HG03095 (cell line): Measurements from ENCODE around the gene DLG4.
"Not testable (repeated sequence)": the region's sequence is repeated elsewhere in the genome, so short reads cannot be mapped to it uniquely, and the experiment has no call there.

Experiments used
- ATAC-seq: cut with Tn5 transposase; IDR thresholded peaks from one replicate; pipeline ENCODE4 v1.9.1; 2021; ENCODE audit warnings: moderate library complexity; ENCODE audit not compliant: unreplicated experiment

Gene DLG4

DNA sequence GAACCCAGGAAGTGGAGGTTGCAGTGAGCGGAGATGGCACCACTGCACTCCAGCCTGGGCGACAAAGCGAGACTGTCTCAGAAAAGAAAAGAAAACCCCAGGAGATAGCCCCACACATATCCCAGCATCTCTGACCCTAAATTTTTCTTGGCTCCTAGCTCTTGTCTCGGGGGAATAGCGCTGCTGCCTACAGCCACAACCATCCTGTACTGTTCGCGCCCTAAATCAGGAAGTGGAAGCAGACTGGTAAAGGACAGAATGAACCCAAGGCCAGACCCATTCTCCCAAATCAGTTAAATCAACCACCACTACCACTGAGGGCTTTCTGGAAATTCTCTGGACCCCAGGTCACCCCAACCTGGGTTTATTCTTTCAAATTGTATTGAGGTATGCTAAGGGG is 30.2 kb upstream of the DLG4 start:
- no peak for ATAC-seq

DNA sequence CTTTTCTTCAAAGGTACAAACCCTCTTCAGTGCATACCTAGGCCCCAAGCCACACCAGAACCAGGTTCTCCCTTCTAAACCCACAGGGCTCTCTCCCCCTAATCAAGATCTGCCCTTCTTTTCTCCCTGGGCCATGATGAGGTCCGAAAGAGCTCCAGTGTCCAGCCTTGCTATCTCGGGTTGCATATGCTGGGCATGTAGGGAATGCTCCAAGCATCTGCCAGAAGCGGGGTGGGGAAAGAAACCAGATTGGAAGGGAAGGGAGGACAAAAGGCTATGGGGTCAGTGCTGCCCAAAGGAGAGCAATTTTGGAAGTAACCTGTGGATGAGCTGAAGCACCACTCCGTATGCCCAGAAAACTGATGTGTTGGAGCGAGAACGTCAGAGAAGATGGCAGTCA is 29.6 kb upstream of the DLG4 start:
- ATAC-seq, result no peak

DNA sequence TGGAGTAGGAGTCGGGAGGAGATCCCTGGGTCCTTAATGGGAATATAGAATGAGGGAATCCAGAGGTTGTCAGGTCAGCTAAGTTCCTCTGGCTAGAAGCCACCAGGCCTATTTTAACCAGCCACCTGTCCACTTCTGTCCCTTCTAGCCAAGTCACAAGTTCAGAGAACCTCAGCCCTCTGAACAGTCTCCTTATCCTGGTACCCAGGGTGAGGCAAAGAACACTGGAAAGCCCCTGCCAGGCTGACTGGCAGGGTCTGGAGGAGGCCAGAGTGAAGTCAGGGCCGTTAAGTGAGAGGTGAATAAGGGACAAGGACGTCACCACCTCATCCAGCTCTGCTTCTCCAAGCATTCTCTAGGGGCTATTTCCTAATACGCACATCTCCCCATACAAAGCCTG is 29.2 kb upstream of the DLG4 start:
- no peak for ATAC-seq

DNA sequence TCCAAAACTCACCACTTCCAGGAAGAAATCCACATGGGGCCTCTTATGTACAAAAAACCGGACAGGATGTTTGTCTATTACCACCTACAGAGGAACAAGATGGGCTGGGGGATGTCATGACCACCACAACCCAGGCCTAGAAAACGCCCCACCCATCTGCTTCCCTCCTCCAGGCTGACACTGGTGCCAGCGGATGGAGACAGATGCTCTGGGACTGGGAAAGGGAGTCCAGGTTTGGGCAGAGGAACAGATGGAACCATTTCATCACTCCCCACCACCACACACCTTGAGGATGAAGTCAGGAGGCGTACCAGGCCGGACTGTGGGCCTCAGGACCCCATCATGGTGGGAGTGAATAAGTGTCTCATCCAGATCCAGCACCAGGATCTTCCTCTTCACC is 27.1 kb upstream of the DLG4 start:
- no peak for ATAC-seq

DNA sequence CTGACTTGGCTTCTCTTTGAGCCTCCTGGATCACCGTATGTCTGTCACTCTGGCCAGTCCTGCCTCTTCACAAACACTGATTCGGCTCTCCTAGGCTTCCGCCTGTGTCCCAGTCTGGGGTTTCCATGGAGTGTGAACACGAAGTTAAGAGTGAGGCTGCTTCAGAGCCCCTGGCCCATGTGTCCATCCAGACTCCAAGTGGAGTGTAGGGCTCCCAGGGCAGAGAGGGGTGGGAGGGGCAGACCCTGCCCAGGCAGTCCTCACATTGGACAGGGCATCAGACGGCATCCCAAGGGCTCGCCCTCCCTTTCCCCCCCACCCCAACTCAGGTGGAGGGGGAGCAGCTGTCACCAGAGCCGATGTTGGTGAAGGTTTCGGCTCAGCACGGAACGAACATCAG is 24.2 kb upstream of the DLG4 start:
- ATAC-seq, result not testable (repeated sequence)

- ATAC-seq, result no peak
Measured at GRCh38 chr17:7243453-7243729, 23.8 kb upstream of the DLG4 start.

DNA sequence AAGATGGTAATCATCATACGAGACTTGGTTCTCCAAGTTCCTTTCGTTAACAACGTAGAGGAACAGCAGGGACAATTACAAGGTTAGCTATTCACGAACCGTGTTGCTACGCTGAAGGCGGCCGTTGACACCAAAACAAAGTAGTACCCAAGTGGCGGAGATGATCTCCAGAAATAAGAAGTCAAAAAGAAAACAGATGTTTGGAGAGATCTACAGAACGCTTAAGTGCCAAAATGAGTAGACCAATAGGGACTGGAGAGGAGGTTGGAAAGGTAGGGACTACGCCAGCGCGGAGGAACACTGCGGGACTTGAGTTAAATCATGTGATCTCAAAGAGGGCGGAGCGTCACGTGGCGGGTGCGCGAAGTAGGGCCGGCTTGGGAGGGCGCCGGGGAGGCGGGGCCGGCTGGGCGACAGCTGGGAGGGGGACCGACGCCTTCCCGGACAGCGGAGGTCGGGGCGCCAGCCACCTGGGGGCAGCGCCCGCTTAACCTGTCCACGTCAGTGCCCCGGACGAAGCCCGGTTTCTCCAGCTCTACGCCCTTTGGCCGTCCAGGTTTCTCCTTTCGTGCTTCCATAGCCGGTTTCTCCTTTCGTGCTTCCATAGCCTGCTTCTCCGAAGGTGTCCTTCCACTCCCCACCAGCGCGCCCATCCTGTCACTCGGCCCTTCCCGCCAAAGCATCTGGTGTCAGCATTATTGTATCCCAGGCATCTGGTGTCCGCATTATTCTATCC is 23.2 kb upstream of the DLG4 start:
- ATAC-seq, result no peak

- ATAC-seq, result no peak
Measured at GRCh38 chr17:7241783-7242716, 22.4 kb upstream of the DLG4 start, which contains the start of gene GABARAP. Gene GABARAP, minus strand, starts transcription at chr17:7242449. Its CDS starts 119 bp downstream, at chr17:7242330.

DNA sequence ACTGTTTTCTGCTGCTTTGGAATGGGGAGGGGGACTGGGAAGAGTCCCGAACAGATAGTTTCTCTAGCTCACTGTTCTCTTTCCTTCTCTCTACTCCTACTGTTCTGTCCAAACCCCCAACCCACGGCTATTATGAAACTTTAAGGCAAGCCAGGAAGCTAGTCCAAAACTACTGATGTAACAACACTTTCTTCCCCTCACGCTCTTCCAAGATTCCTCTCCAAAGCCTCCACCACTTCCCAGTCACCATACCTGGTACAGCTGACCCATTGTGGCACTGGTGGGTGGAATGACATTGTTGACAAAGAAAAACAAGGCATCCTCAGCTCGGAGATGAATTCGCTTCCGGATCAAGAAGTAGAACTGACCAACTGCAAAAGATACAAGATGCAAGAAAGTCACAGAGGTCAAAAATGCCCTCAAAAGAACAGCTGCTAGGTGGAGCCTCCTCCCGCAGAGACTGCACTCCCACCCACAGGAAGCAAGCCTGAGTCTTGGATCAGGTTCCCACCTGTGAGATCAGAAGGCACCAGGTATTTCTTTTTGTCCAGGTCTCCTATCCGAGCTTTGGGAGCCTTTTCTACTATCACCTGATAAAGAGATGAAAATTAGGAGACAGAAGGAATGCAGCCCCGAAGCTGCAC is 21.6 kb upstream of the DLG4 start:
- ATAC-seq, result no peak

- ATAC-seq, result no peak
Measured at GRCh38 chr17:7240375-7240774, 20.7 kb upstream of the DLG4 start.

DNA sequence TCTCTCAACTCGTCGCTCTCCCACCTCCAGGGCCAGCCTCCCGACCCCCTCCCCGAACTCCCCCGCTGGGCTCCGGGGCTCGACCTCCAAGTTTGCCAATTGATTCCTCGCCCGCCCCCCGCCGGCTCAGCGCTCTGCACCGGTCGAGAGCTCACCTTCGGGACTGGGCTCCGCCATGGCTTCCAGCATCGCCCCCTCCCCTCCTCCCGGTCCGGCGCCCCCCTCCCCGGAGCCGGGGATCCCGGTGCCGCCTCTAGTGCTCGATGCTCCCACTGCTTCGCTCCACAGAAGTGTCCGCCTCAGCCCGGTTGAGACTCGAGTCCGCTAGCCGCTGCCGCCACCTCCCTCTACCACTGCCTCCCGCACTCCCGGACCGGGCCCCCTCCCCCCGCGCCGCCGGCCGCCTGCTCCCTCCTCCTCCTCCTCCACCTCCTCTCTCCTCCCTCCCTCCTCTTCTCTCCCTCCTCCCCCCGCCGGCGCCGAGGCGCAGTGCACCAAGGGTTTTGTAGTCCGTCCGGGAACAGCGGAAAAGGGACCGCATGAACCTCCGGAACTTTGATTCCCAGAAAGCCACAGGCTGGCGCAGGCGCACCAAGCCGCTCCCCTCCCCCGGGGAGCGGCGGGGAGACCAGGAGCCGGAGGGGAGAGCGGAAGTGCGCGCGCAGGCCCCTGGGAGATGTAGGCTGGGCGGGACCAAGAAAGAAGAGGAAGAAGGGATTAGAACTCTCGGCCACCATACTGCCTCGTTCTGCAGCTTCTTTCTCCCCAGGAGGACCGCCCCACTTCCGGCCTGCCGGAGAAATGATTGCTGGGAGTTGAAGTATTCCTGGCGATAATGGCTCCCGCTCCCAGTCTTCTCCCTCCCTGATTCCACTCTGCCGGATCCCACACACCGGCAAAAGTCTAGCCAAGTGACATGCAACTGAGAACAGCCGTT is 19.7 kb upstream of the DLG4 start, which contains the start of gene PHF23:
PHF23 (minus strand) TSS at position 367 of the 937 bp plus-strand sequence; CDS start at position 189, 178 bp downstream.
- peak; percentile 34 for ATAC-seq

DNA sequence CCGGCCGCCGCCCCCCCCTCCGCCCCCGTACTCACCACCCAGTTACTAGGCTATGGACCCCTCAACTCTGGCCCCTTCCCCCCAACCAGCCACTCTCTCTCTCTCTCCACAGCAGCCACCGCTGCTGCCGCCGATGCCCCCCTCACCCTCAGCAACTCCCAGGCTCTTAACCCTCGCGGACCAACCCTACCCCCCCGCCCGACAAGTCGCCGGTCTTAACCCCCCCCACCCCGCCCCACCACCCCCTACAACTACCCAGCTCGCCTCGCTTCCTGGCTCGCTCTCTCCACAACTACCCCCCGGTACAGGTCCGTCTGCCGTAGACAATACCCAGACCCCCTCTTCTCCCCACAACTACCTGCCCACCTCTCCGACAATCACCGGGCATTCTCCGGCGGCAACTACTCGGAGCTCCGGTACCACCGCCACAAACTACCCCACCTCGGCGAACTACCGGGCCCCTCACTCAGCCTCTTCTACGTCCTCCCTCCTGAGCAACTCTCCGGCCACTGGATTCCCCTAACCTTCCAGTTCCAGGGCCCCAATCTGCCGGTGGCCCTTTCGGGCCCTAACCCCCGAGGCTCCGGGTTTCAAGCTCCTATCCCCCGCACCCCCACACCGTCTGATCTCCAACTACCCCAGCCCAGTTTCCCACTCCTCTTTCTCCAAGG is 18.9 kb upstream of the DLG4 start:
- no peak for ATAC-seq

DNA sequence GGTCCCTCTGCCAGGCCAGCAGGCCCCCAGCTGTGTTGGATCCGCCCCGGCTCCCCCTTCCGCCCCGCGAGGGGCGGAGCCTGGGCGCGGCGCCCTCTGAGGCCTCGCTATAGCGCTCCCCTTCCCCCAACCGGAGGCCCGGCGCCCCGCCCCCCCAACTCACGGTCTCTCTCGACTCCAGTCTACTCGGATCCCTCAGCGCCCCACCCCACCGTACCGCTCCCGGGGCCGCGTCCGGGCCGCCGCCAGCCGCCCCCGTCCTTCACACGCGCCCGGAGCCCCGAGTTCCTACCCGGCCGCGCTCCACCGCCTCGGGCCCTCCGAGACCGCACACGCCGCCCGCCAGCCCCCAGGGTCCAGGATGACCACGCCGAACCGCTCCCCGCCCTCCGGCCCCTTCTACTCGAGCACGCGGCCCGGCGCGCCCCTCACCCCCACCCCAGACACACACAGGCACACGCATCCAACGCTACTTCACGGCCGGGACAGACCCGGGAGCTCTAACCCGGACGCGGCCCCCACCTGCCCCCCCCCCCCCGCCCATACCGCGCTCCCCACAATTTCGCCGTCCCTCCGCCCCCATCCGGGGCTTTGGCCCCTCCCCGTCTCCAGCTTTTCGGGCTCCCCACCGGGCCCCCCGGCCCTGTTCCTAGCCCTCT is 18.3 kb upstream of the DLG4 start:
- no peak for ATAC-seq

GRCh38 chr17:7237266-7237760 is 17.7 kb upstream of the DLG4 start:
- ATAC-seq, result no peak

DNA sequence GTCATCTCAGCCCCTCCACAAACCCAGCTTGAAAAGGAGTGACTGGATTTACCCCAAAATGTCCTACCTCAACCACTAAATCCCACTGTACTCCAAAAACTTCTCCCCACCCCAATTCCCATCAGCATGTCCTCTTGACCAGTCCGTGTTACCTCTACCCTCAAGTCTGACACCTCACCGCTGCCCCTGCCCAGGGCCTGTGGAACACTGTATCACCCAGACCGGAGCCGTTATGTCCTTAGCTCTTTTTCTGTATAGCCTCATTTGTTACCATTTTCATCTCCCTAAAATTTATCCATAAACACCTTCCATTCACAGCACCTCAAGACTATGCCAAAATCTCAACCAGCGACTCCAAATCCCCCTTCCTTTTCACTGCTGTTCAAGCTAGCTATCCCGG is 17.2 kb upstream of the DLG4 start:
- no peak for ATAC-seq

GRCh38 chr17:7235693-7236665 is 16.3 kb upstream of the DLG4 start:
- ATAC-seq, result no peak

DNA sequence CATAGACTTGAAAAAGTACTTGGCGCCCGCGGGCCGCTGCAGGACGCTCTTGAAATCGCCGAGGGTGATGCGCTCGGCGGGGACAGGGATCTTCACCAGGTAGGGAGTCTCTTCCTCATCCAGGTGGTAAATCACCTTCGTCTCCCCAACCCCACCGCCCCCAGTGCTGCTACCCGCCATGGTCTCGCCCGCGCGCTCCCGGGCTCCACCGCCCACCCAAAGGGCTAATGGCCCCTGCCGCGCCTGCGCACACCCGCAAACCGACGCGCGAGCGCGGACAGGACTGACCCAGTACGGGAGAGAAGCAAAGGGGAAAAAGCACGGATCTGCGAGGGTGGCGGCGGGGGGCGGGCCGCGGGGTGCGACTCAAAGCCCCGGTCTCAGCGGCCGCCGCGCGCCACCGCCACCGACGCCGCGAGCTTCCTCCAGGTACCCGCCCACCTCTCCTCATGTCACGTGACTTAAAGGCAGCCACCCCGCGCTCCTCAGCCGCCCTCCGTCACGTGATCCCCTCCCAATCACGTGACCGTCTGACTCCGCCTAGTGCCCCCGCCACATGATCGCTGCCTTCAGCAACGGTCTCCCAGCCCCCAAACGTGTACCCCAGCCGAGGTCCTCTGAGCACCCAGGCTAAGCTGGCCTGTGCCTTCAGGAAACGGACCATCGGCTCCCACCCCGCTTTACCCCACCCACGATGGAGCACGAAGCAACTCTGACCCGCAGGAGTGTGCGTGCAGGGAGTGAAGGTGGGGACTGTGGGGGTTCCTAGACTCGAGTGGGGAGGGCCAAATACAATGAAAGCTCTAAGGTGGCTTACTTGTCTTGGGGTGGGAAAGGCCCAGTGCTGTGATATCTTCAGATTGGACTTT is 14.7 kb upstream of the DLG4 start, which contains the start of gene DVL2:
DVL2 (minus strand) TSS at position 435 of the 869 bp plus-strand sequence; CDS start at position 180, 255 bp downstream.
- ATAC-seq, result peak; percentile 43
